Prostate gland (tissue), 2 donors: ENCODE results near the gene GOLGB1. TPM values are rescaled to one million over a fixed set of nuclear protein-coding genes. Genes with fewer than 3 reads are reported as not detected.
A peak's percentile ranks its signal among the peaks of the same experiment; 100 is the strongest.

Source experiments
- DNase-seq: peaks from one replicate; pipeline ENCODE4 v3.0.0-alpha.2; 2019; ENCODE audit warnings: low spot score
- H3K27ac ChIP-seq, 2 donors: fragments of 200-600 bp; sonication (generic); 2 replicates each; pipeline ENCODE4 v1.5.1; 2017 to 2019
- H3K27me3 ChIP-seq: fragments of 200-600 bp; sonication (generic); replicated peaks from 2 replicates; pipeline ENCODE4 v1.5.1; 2019; ENCODE audit not compliant: insufficient read depth
- H3K36me3 ChIP-seq, 2 donors: fragments of 200-600 bp; sonication (generic); 1 replicate in 1 of 2; 2 replicates in 1 of 2; pipeline versions ENCODE4 v1.5.1 to v1.8.1; 2017 to 2019
- H3K4me1 ChIP-seq: fragments of 200-600 bp; sonication (generic); replicated peaks from 2 replicates; pipeline ENCODE4 v1.5.1; 2019
- H3K4me3 ChIP-seq, 2 donors: fragments of 200-600 bp; sonication (generic); 2 replicates each; pipeline ENCODE4 v1.5.1; 2017 to 2019
- H3K9me3 ChIP-seq: fragments of 200-600 bp; sonication (generic); 2 replicates; pipeline ENCODE4 v1.5.1; 2017
- CTCF ChIP-seq, 4 experiments: fragments of 200-600 bp in 2 of 4; fragments of 450-650 bp in 2 of 4; sonication (generic) in 2 of 4; IDR thresholded peaks; 1 replicate in 3 of 4; 2 replicates in 1 of 4; pipeline ENCODE4 v1.5.1; 2016 to 2019; ENCODE audit warnings: antibody characterized with exemption in 4 of 4, mild to moderate bottlenecking in 2 of 4, moderate library complexity in 2 of 4
- POLR2A ChIP-seq: fragments of 450-650 bp; IDR thresholded peaks from one replicate; pipeline ENCODE4 v1.6.1; 2016; ENCODE audit warnings: antibody characterized with exemption, mild to moderate bottlenecking
- POLR2AphosphoS5 ChIP-seq: sonication (generic); formaldehyde crosslinking; IDR thresholded peaks from one replicate; pipeline ENCODE4 v1.6.1; 2017; ENCODE audit warnings: antibody characterized with exemption
- WGBS: methylation state at CpG from one replicate; pipeline ENCODE4 v1.1.5; 2018; 5-methylcytosine and 5-hydroxymethylcytosine counted together
- intact Hi-C: fragments of 100-400 bp; cut with DNase I; formaldehyde crosslinking; loops from one replicate; pipeline ENCODE4 v1.14.2; 2022
- total RNA-seq, 2 donors: library from RNA; depleted of rRNA; stranded (reverse); fragments of >200 nt; gene quantifications; one replicate each; pipeline ENCODE4 v1.1.0, GENCODE V29; 2016

Gene GOLGB1
- 100 to 1,000 TPM in 1 of 2 donors, 10 to 100 TPM in 1; 80.3 to 102 TPM for total RNA-seq

- intact Hi-C loops, result loop anchor here (10.0 kb wide), 1 partner anchor 205 kb away; the partner anchor contains the start of gene POLQ
- peak within 1 kb of the TSS; percentile 92 to 93 for H3K27ac ChIP-seq
- H3K4me3 ChIP-seq, result peak within 1 kb of the TSS; percentile 74 to 85
- peaks cover 6% of the 10 kb centered on the region for H3K4me1 ChIP-seq
- H3K36me3 ChIP-seq, result no peaks in the 10 kb centered on the region
- WGBS, result under 1% methylated on average over 51 of the region's 51 CpGs
- peak; percentile 99 for DNase-seq
- no peaks in the 10 kb centered on the region for H3K27me3 ChIP-seq
- no peak for TF ChIP-seq CTCF (IDR thresholded peaks at IDR 0.05)
- TF ChIP-seq POLR2AphosphoS5, result peak; percentile 99
- peak; percentile 95 for TF ChIP-seq POLR2A
- no peaks in the 10 kb centered on the region for H3K9me3 ChIP-seq
These were observed at the start of gene GOLGB1 for GRCh38 chr3:121749276-121750086. GOLGB1 (minus strand) TSS chr3:121749741; CDS start chr3:121730971, 18,770 bp downstream.

- Histone ChIP-seq H3K27me3 (no peaks in the 10 kb centered on the region), H3K36me3 (no peaks in the 10 kb centered on the region), H3K4me1 (no peaks in the 10 kb centered on the region), H3K27ac (no peak overlapping the region), H3K4me3 (no peak overlapping the region), H3K9me3 (no peaks in the 10 kb centered on the region)
- intact Hi-C loops, result no loop called here
- no peak for DNase-seq
- WGBS, result 33% methylated on average over 1 of the region's 1 CpG
- TF ChIP-seq POLR2AphosphoS5, result no peak
- no peak for TF ChIP-seq POLR2A
- no peak for TF ChIP-seq CTCF (IDR thresholded peaks at IDR 0.05)
These were observed 47.4 kb upstream of the GOLGB1 start for GRCh38 chr3:121796970-121797369.

- intact Hi-C loops, result no loop called here
- no peaks in the 10 kb centered on the region for H3K4me1 ChIP-seq
- DNase-seq, result no peak
- no peak overlapping the region for H3K4me3 ChIP-seq
- H3K9me3 ChIP-seq, result no peaks in the 10 kb centered on the region
- TF ChIP-seq POLR2A (no peak), POLR2AphosphoS5 (no peak), CTCF (IDR thresholded peaks at IDR 0.05) (no peak)
- no peaks in the 10 kb centered on the region for H3K27me3 ChIP-seq
- H3K36me3 ChIP-seq, result no peaks in the 10 kb centered on the region
- H3K27ac ChIP-seq, result no peak overlapping the region
- 87% methylated on average over 2 of the region's 2 CpGs for WGBS
These were observed 44.9 kb upstream of the GOLGB1 start for GRCh38 chr3:121794264-121794983.

- Histone ChIP-seq H3K9me3 (no peaks in the 10 kb centered on the region), H3K4me3 (no peak overlapping the region), H3K36me3 (peaks cover 0 to 3% of the 10 kb centered on the region in 2 donors), H3K4me1 (no peaks in the 10 kb centered on the region), H3K27me3 (no peaks in the 10 kb centered on the region), H3K27ac (no peak overlapping the region)
- intact Hi-C loops, result no loop called here
- no peak for DNase-seq
- WGBS, result 94% methylated on average over 3 of the region's 3 CpGs
- TF ChIP-seq CTCF (IDR thresholded peaks at IDR 0.05), result no peak
- no peak for TF ChIP-seq POLR2A
- no peak for TF ChIP-seq POLR2AphosphoS5
These were observed 43.5 kb upstream of the GOLGB1 start for GRCh38 chr3:121793078-121793477.
